Stimulated activated CD8-positive, alpha-beta memory T cell treated with anti-CD3 and anti-CD28 coated beads, Interleukin-2, amount 100 ng/mL, for 1 hour (primary cell): Measurements from ENCODE around the gene CGGBP1.
A peak's percentile ranks its signal among the peaks of the same experiment; 100 is the strongest.

Experiments used
- DNase-seq, 2 donors: peaks; one replicate each; pipeline ENCODE4 v3.0.0-alpha.2; 2020; ENCODE audit warnings: low read depth in 2 of 2

CGGBP1 gene

GRCh38 chr3:88058581-88059379, at the start of gene CGGBP1, which contains the start of gene ZNF654:
CGGBP1 (minus strand) TSS chr3:88059005; CDS start chr3:88055976, 3,029 bp downstream.
ZNF654 (plus strand) TSS chr3:88059255; CDS start chr3:88059320, 65 bp downstream.
- peak; percentile 97 for DNase-seq

- DNase-seq: no peak
These were observed 46.5 kb upstream of the CGGBP1 start for GRCh38 chr3:88105325-88105724.

- no peak for DNase-seq
These were observed 42.3 kb upstream of the CGGBP1 start for GRCh38 chr3:88101142-88101541.

GRCh38 chr3:88093266-88093665, 34.5 kb upstream of the CGGBP1 start:
- DNase-seq: no peak

GRCh38 chr3:88092270-88092669, 33.5 kb upstream of the CGGBP1 start:
- DNase-seq: no peak

GRCh38 chr3:88090681-88091080, 31.9 kb upstream of the CGGBP1 start:
- DNase-seq: no peak

- no peak for DNase-seq
These were observed 25.3 kb upstream of the CGGBP1 start for GRCh38 chr3:88084097-88084501.

- DNase-seq: no peak
These were observed 24.0 kb upstream of the CGGBP1 start for GRCh38 chr3:88082854-88083253.

GRCh38 chr3:88078932-88079331, 20.1 kb upstream of the CGGBP1 start:
- DNase-seq: no peak

GRCh38 chr3:88076712-88077111, 17.9 kb upstream of the CGGBP1 start:
- DNase-seq: no peak

GRCh38 chr3:88075497-88075896, 16.7 kb upstream of the CGGBP1 start:
- DNase-seq: no peak

- no peak for DNase-seq
These were observed 16.3 kb upstream of the CGGBP1 start for GRCh38 chr3:88075072-88075471.

- no peak for DNase-seq
These were observed 2.9 kb upstream of the CGGBP1 start for GRCh38 chr3:88061746-88062145.

GRCh38 chr3:88059380-88060170, 770 bp upstream of the CGGBP1 start:
- no peak for DNase-seq

- DNase-seq: no peak
These were observed 562 bp downstream of the CGGBP1 start for GRCh38 chr3:88058306-88058580.

GRCh38 chr3:88057630-88058305, 1.0 kb downstream of the CGGBP1 start:
- DNase-seq: no peak

GRCh38 chr3:88046766-88047165, 12.0 kb downstream of the CGGBP1 start:
- no peak for DNase-seq

- no peak for DNase-seq
These were observed 14.4 kb downstream of the CGGBP1 start for GRCh38 chr3:88044411-88044810.

GRCh38 chr3:88041005-88041404, 17.8 kb downstream of the CGGBP1 start:
- no peak for DNase-seq

- DNase-seq: no peak
These were observed 18.3 kb downstream of the CGGBP1 start for GRCh38 chr3:88040529-88040928.

GRCh38 chr3:88038566-88038965, 20.2 kb downstream of the CGGBP1 start:
- no peak for DNase-seq

GRCh38 chr3:88036221-88036620, 22.6 kb downstream of the CGGBP1 start:
- DNase-seq: no peak
